ENCODE results near the gene ARL16.

GRCh38 chr17:81641825-81642489, 41.6 kb downstream of the ARL16 start:
- TF ChIP-seq CTCF (conservative IDR thresholded peaks at IDR 0.05) (no peak), EZH2 (IDR thresholded peaks at IDR 0.05; ENCODE audit: low read depth) (no peak)
